Right atrium auricular region (tissue), 2 donors: ENCODE measurements around the gene CHD9. TPM values are rescaled to one million over a fixed set of nuclear protein-coding genes. Genes with fewer than 3 reads are reported as not detected.

Experiments used
- DNase-seq: peaks from one replicate; pipeline ENCODE4 v3.0.0-alpha.2; 2019; ENCODE audit warnings: low spot score
- H3K27ac ChIP-seq, 2 donors: fragments of 200-600 bp; sonication (generic); 1 replicate in 1 of 2; 2 replicates in 1 of 2; pipeline ENCODE4 v1.5.1; 2016 to 2019
- H3K27me3 ChIP-seq, 2 donors: fragments of 200-600 bp; sonication (generic); one replicate each; pipeline versions ENCODE4 v1.5.1 to v1.6.0; 2017 to 2019
- H3K36me3 ChIP-seq: fragments of 200-600 bp; sonication (generic); one replicate; pipeline ENCODE4 v1.5.1; 2016
- H3K4me1 ChIP-seq, 2 donors: fragments of 200-600 bp; sonication (generic); one replicate each; pipeline versions ENCODE4 v1.5.1 to v1.6.0; 2017 to 2019
- H3K4me3 ChIP-seq, 2 donors: fragments of 200-600 bp; sonication (generic); 1 replicate in 1 of 2; 2 replicates in 1 of 2; pipeline ENCODE4 v1.5.1; 2017 to 2019; ENCODE audit warnings: mild to moderate bottlenecking in 1 of 2, moderate library complexity in 1 of 2
- H3K9me3 ChIP-seq, 2 donors: fragments of 200-600 bp; sonication (generic); one replicate each; pipeline ENCODE4 v1.5.1; 2019
- total RNA-seq, 2 donors: library from RNA; depleted of rRNA; stranded (reverse); fragments of >200 nt; gene quantifications; one replicate each; pipeline ENCODE4 v1.1.0, GENCODE V29; 2016
- TF ChIP-seq, protein P1 (sequence below), 2 donors: fragments of 200-600 bp; sonication (generic); IDR thresholded peaks; one replicate each; pipeline ENCODE4 v1.5.1; 2019; ENCODE audit warnings: antibody characterized with exemption in 2 of 2

The CHD9 gene
- total RNA-seq, 2 donors from 2014 or later = 49.8 to 54.1 TPM

DNA sequence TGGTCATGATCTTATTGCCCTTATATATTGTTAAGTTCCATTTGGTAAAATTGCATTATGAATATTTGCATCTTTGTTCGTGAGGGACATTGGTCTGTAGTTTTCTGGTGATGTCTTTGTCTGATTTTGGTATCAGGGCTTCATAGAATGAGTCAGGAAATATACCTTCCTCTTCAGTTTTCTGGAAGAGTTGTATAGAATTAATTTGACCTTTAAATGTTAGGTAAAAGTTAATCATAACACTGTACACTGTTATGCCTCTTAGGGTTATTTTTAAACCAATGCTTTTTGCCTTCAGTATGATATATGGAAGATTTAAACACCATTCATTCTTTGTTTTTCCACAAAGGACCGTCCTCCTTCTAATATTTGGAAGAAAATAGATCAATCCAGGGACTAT is 180.0 kb downstream of the CHD9 start:
- Histone ChIP-seq H3K4me3 (no peak overlapping the region), H3K36me3 (peaks cover 91% of the 10 kb centered on the region), H3K9me3 (no peaks in the 10 kb centered on the region), H3K27me3 (no peaks in the 10 kb centered on the region), H3K4me1 (no peaks in the 10 kb centered on the region), H3K27ac (no peak overlapping the region)
- no peak for DNase-seq
- TF ChIP-seq, protein P1, sequence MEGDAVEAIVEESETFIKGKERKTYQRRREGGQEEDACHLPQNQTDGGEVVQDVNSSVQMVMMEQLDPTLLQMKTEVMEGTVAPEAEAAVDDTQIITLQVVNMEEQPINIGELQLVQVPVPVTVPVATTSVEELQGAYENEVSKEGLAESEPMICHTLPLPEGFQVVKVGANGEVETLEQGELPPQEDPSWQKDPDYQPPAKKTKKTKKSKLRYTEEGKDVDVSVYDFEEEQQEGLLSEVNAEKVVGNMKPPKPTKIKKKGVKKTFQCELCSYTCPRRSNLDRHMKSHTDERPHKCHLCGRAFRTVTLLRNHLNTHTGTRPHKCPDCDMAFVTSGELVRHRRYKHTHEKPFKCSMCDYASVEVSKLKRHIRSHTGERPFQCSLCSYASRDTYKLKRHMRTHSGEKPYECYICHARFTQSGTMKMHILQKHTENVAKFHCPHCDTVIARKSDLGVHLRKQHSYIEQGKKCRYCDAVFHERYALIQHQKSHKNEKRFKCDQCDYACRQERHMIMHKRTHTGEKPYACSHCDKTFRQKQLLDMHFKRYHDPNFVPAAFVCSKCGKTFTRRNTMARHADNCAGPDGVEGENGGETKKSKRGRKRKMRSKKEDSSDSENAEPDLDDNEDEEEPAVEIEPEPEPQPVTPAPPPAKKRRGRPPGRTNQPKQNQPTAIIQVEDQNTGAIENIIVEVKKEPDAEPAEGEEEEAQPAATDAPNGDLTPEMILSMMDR (IDR thresholded peaks at IDR 0.05) = no peak

DNA sequence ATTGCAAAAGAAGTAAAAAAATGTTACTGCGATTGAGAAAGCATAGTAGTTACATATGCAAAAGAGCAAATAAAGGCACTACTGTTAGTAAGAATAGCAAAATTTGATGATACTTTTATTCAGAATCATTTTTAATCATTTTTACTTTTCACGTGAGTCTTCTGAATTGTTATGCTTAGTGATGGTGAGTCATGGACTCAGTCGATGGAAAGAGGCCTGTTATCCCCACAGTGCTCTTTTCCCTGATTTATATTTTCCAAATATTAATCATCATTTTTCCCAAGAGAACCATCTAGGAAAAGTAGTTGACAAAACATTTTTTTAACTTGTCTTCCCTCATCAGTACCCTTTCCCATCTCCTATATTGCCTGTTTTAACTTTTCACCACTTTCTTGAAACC is 181.1 kb downstream of the CHD9 start:
- Histone ChIP-seq H3K36me3 (peaks cover 89% of the 10 kb centered on the region), H3K27ac (no peak overlapping the region), H3K4me3 (no peak overlapping the region), H3K4me1 (no peaks in the 10 kb centered on the region), H3K9me3 (no peaks in the 10 kb centered on the region), H3K27me3 (no peaks in the 10 kb centered on the region)
- DNase-seq = no peak
- TF ChIP-seq, protein P1 (IDR thresholded peaks at IDR 0.05) = no peak

DNA sequence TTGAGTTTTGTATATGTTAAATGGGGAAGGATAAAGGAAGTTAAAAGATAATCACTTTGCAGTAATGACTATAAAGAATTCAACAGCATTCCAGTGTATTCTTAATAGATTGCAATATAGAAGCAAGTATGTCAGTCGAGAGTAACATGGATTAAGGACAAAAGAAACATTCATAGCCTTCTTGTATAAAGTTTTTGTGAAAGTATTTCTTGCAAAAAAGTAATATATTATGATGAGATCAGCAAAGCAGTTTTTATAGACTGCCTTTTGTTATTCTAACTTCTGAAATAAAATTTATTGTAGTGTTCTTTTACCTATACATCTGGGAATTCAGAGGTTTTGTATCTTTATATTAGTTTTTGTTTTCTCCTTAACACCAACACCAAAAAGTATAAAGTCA is 194.5 kb downstream of the CHD9 start:
- Histone ChIP-seq H3K4me3 (no peak overlapping the region), H3K4me1 (no peaks in the 10 kb centered on the region), H3K9me3 (peaks cover 0 to 8% of the 10 kb centered on the region in 2 donors), H3K27ac (no peak overlapping the region), H3K36me3 (peaks cover 73% of the 10 kb centered on the region), H3K27me3 (no peaks in the 10 kb centered on the region)
- DNase-seq = no peak
- TF ChIP-seq, protein P1 (IDR thresholded peaks at IDR 0.05) = no peak

DNA sequence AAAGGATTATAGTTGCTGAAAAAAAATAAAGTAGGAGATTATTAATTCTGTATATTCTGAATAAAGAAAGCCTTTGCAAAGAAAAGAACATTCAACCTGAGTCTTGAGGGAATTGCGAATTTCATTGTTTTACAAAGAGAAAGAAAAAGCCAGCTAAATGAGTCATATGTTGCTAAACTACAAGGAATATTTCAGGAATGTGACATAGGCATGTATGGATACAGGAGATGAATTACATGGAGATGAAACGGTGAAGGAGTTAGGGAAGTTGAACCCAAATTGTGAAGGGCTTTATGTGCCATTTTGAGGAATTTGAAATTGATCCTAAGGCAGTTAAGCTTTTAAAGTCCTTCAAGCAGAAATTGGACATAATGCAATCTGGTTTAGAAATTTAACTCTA is 202.2 kb downstream of the CHD9 start:
- Histone ChIP-seq H3K27ac (no peak overlapping the region), H3K36me3 (peaks cover 69% of the 10 kb centered on the region), H3K4me3 (no peak overlapping the region), H3K4me1 (no peaks in the 10 kb centered on the region), H3K27me3 (no peaks in the 10 kb centered on the region), H3K9me3 (peaks cover 0 to 7% of the 10 kb centered on the region in 2 donors)
- TF ChIP-seq, protein P1 (IDR thresholded peaks at IDR 0.05) = no peak
- DNase-seq = no peak

DNA sequence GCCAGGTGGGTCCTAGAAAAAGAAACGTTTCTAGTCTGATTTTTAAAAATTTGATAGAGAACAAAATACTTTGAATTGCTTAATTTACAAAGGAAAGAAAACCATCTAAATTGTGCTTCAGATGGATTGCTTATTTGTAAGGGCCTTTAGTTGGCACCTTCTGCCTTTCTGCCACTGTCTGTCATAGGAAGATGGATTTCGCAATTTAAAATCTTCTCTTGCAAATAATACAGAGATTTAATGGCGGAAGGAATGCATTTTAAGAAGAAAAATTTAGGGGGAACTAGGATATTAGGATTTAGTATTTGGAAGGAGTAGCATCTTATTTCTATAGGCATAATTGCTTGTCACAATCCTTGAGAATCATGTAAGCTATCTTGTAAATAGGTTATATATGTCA is 204.0 kb downstream of the CHD9 start:
- Histone ChIP-seq H3K27ac (no peak overlapping the region), H3K9me3 (peaks cover 0 to 7% of the 10 kb centered on the region in 2 donors), H3K4me1 (no peaks in the 10 kb centered on the region), H3K27me3 (no peaks in the 10 kb centered on the region), H3K4me3 (no peak overlapping the region), H3K36me3 (peaks cover 70% of the 10 kb centered on the region)
- no peak for DNase-seq
- TF ChIP-seq, protein P1 (IDR thresholded peaks at IDR 0.05) = no peak

DNA sequence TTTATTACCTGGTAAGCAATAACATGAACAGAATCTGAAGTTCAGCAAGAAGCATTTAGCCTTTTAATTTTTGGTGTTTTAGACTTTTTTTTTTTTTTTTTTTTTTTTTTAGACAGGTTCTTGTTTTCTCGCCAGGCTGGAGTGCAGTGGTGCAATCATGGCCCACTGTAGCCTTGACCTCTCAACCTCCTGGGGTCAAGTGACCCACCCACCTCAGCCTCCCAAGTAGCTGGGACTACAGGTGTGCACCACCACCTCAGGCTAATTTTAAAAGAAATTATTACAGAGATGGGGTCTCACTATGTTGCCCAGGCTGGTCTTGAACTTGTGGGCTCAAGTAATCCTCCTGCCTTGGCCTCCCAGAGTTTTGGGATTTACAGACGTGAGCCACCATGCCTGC is 206.5 kb downstream of the CHD9 start:
- no peaks in the 10 kb centered on the region for H3K27me3 ChIP-seq
- TF ChIP-seq, protein P1 (IDR thresholded peaks at IDR 0.05) = no peak
- H3K9me3 ChIP-seq = peaks cover 0 to 7% of the 10 kb centered on the region in 2 donors
- no peaks in the 10 kb centered on the region for H3K4me1 ChIP-seq
- H3K27ac ChIP-seq = no peak overlapping the region
- no peak overlapping the region for H3K4me3 ChIP-seq
- DNase-seq = no peak
- peaks cover 55% of the 10 kb centered on the region for H3K36me3 ChIP-seq
